GM23338 (cell line): ENCODE data around the gene FLOT1. TPM values are rescaled to one million over a fixed set of nuclear protein-coding genes. Genes with fewer than 3 reads are reported as not detected.

Source experiments
- ATAC-seq: fragments of 200-7000 bp; cut with Tn5 transposase; 3 replicates; pipeline ENCODE4 v1.9.1; 2020
- DNase-seq: peaks from one replicate; pipeline ENCODE4 v3.0.0-alpha.2; 2015; ENCODE audit warnings: low spot score
- H2AFZ ChIP-seq: fragments of 200-600 bp; sonication (generic); 2 replicates; pipeline ENCODE4 v1.8.0; 2016; ENCODE audit warnings: antibody characterized with exemption, mild to moderate bottlenecking, moderate library complexity
- H3F3A ChIP-seq: fragments of 200-600 bp; sonication (generic); replicated peaks from 2 replicates; pipeline ENCODE4 v1.8.0; 2017; ENCODE audit warnings: antibody characterized with exemption, mixed run types, low read depth
- H3K27ac ChIP-seq: fragments of 200-600 bp; sonication (generic); 2 replicates; pipeline ENCODE4 v1.6.1; 2016; ENCODE audit warnings: low read depth
- H3K27me3 ChIP-seq: fragments of 200-600 bp; sonication (generic); 2 replicates; pipeline ENCODE4 v1.8.0; 2016; ENCODE audit warnings: mild to moderate bottlenecking, mixed run types, moderate library complexity; ENCODE audit not compliant: insufficient read depth
- H3K36me3 ChIP-seq: fragments of 200-600 bp; sonication (generic); 2 replicates; pipeline ENCODE4 v1.8.0; 2016; ENCODE audit warnings: mild to moderate bottlenecking; ENCODE audit not compliant: insufficient read depth
- H3K4me1 ChIP-seq: fragments of 200-600 bp; sonication (generic); 2 replicates; pipeline ENCODE4 v1.8.0; 2016; ENCODE audit warnings: mild to moderate bottlenecking, moderate library complexity; ENCODE audit not compliant: insufficient read depth
- H3K4me2 ChIP-seq: fragments of 200-600 bp; sonication (generic); 2 replicates; pipeline ENCODE4 v1.7.1; 2017; ENCODE audit warnings: mixed run types
- H3K4me3 ChIP-seq: fragments of 200-600 bp; sonication (generic); 2 replicates; pipeline ENCODE4 v1.6.1; 2016; ENCODE audit warnings: mixed run types
- H3K79me2 ChIP-seq: fragments of 200-600 bp; sonication (generic); replicated peaks from 2 replicates; pipeline ENCODE4 v1.8.0; 2017; ENCODE audit warnings: mild to moderate bottlenecking; ENCODE audit not compliant: insufficient read depth
- H3K9me2 ChIP-seq: fragments of 200-600 bp; sonication (generic); 2 replicates; pipeline ENCODE4 v1.8.0; 2017; ENCODE audit not compliant: insufficient read depth
- H4K20me1 ChIP-seq: fragments of 200-600 bp; sonication (generic); replicated peaks from 2 replicates; pipeline ENCODE4 v1.8.0; 2017; ENCODE audit warnings: mild to moderate bottlenecking; ENCODE audit not compliant: insufficient read depth
- H3K27ac Mint-ChIP-seq: 2 replicates; pipeline ENCODE4 v1.8.0; 2020; ENCODE audit warnings: inconsistent platforms, mild to moderate bottlenecking, moderate library complexity, mixed read lengths
- H3K27me3 Mint-ChIP-seq: 3 replicates; pipeline ENCODE4 v1.8.0; 2022; ENCODE audit warnings: low read depth, mild to moderate bottlenecking, moderate library complexity, mixed read lengths, inconsistent platforms; ENCODE audit not compliant: insufficient read depth, poor library complexity
- H3K36me3 Mint-ChIP-seq: 3 replicates; pipeline ENCODE4 v1.8.0; 2021; ENCODE audit warnings: low read depth, mild to moderate bottlenecking, inconsistent platforms, moderate library complexity, mixed read lengths
- H3K4me1 Mint-ChIP-seq: 3 replicates; pipeline ENCODE4 v1.8.0; 2020; ENCODE audit warnings: mild to moderate bottlenecking, inconsistent platforms, mixed read lengths
- H3K4me3 Mint-ChIP-seq: 3 replicates; pipeline ENCODE4 v1.8.0; 2021; ENCODE audit warnings: moderate library complexity, mild to moderate bottlenecking, inconsistent platforms, mixed read lengths
- H3K9me3 Mint-ChIP-seq: 3 replicates; pipeline ENCODE4 v1.8.0; 2020; ENCODE audit warnings: moderate library complexity, mild to moderate bottlenecking, inconsistent platforms, mixed read lengths
- NANOG ChIP-seq: IDR thresholded peaks from 2 replicates; pipeline ENCODE4 v1.6.1; 2016; ENCODE audit warnings: antibody characterized with exemption, borderline replicate concordance
- ZNF462 ChIP-seq: fragments of 250-450 bp; sonication (Bioruptor Pico); IDR thresholded peaks from 2 replicates; pipeline ENCODE4 v1.5.0; 2020; ENCODE audit warnings: mild to moderate bottlenecking, moderate library complexity
- polyA plus RNA-seq: library from polyadenylated mRNA; unstranded; fragments of >200 nt; fragmentation: Nextera tagmentation; extraction: Ambion mirVana; gene quantifications from 2 replicates; pipeline ENCODE4 v1.2.1, GENCODE V29; 2016
- total RNA-seq: library from RNA; depleted of rRNA; stranded (reverse); fragments of >200 nt; shearing (Covaris generic); gene quantifications from 2 replicates; pipeline ENCODE4 v1.2.3, GENCODE V29; 2014
- TF ChIP-seq, protein P1 (sequence below): IDR thresholded peaks from 2 replicates; pipeline ENCODE4 v1.6.1; 2016; ENCODE audit warnings: antibody characterized with exemption

FLOT1 gene
- total and polyA plus RNA-seq, 2 experiments from 2014 or later, result 72.2 to 94.5 TPM

DNA sequence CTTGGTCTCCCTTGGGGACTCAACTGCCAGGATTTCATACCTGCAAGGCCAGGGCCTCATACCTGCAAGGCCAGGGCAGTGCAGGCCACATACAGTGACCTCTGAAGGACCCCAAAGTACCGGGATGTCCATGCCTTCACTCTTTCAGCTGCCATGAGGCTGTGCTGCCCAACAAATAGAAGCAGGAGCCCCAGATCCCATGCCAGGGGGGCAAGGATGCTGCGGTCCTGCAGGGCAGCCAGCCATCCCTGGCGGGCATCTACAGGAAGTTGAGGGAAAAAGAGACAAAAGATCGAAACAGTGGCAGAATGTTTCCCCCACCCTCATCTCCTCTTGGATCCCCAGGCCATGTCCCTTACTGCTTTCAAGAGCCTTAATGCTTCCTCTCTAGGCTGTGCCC lies 52.5 kb downstream of the FLOT1 start:
- Histone ChIP-seq H3K4me3 (peak overlapping the region; percentile 94), H3K9me2 (no peaks in the 10 kb centered on the region), H4K20me1 (no peaks in the 10 kb centered on the region), H3K27me3 (0 out of 2 replicates have a peak, but pooled peaks cover 5% of the 10 kb centered on the region), H3K27ac (peak overlapping the region; percentile 90), H3K79me2 (peaks cover 7% of the 10 kb centered on the region; the same call in 1 of the 2 replicates), H2AFZ (peak overlapping the region; percentile 99; the same call in 1 of the 2 replicates), H3K36me3 (no peaks in the 10 kb centered on the region), H3K4me2 (peak overlapping the region; percentile 81), H3K4me1 (peaks cover 30% of the 10 kb centered on the region), H3F3A (peaks cover 12% of the 10 kb centered on the region)
- Mint-ChIP-seq H3K27me3 (peaks cover 34% of the 10 kb centered on the region), H3K9me3 (no peaks in the 10 kb centered on the region; the same call in 2 of the 3 replicates), H3K4me3 (peak overlapping the region; percentile 88), H3K27ac (peak overlapping the region; percentile 80; the same call in 1 of the 2 replicates), H3K4me1 (peaks cover 48% of the 10 kb centered on the region), H3K36me3 (peaks cover 18% of the 10 kb centered on the region)
- no peak for TF ChIP-seq NANOG
- no peak for TF ChIP-seq ZNF462
- DNase-seq, result no peak
- ATAC-seq, result no peak

DNA sequence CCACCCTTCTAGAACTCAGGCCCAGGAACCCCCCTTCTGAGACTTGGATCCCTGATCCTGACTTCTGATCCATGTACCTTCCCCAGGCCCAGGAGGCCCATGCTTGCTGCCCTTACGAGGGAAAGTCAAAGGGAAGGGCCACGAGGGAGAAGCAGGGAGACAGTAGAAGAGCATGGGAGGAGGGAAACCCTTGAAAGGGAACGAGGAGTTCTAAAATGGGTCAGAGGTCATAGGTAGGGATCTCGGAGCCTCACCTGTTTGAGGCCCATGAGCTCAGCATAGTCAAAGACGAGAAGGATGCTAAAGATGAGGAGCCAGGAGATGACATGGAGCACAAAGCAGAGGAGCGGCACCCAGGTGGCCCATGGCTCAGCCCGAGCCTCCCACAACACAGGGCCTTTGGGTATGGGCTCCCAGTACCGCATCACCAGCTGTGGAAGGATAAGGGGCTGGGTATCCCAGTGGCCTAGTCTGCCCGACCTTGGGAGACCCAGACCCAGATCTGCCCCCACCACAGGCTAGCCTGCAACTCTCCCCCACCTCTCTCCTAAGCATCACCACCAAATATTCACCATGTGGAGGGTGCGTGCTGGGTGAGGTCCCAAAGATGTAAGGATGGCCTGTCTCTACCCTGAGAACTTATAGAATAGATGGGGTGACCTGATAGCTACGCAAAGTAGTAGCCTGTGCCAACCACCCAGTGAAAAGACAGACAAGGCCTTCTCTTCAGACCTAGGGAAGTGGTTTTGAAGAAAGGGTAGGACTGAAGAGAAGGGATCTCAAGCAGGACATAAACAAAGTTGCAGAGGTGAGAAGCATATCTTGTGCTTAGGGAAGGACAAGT lies 53.2 kb downstream of the FLOT1 start:
- H3K4me3 ChIP-seq, result peak overlapping the region; percentile 94; the same call in 1 of the 2 replicates
- no peak overlapping the region for H3K27ac Mint-ChIP-seq
- H4K20me1 ChIP-seq, result no peaks in the 10 kb centered on the region
- no peak for DNase-seq
- H3K4me3 Mint-ChIP-seq, result peak overlapping the region; percentile 88
- H3K4me1 ChIP-seq, result peaks cover 31% of the 10 kb centered on the region
- H3K4me1 Mint-ChIP-seq, result peaks cover 52% of the 10 kb centered on the region
- H3K9me3 Mint-ChIP-seq, result no peaks in the 10 kb centered on the region; the same call in 2 of the 3 replicates
- peaks cover 18% of the 10 kb centered on the region for H3K36me3 Mint-ChIP-seq
- H3F3A ChIP-seq, result peaks cover 12% of the 10 kb centered on the region
- H3K36me3 ChIP-seq, result no peaks in the 10 kb centered on the region
- no peak overlapping the region for H3K27ac ChIP-seq
- peaks cover 35% of the 10 kb centered on the region for H3K27me3 Mint-ChIP-seq
- H3K79me2 ChIP-seq, result peaks cover 8% of the 10 kb centered on the region; the same call in 1 of the 2 replicates
- peak overlapping the region; percentile 81 for H3K4me2 ChIP-seq
- no peaks in the 10 kb centered on the region for H3K9me2 ChIP-seq
- ATAC-seq, result no peak
- H2AFZ ChIP-seq, result no peak overlapping the region
- H3K27me3 ChIP-seq, result 0 out of 2 replicates have a peak, but pooled peaks cover 5% of the 10 kb centered on the region
- TF ChIP-seq, protein P1, sequence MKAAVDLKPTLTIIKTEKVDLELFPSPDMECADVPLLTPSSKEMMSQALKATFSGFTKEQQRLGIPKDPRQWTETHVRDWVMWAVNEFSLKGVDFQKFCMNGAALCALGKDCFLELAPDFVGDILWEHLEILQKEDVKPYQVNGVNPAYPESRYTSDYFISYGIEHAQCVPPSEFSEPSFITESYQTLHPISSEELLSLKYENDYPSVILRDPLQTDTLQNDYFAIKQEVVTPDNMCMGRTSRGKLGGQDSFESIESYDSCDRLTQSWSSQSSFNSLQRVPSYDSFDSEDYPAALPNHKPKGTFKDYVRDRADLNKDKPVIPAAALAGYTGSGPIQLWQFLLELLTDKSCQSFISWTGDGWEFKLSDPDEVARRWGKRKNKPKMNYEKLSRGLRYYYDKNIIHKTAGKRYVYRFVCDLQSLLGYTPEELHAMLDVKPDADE, result no peak
